ENCODE results near the gene OR9Q1.

The OR9Q1 gene

DNA sequence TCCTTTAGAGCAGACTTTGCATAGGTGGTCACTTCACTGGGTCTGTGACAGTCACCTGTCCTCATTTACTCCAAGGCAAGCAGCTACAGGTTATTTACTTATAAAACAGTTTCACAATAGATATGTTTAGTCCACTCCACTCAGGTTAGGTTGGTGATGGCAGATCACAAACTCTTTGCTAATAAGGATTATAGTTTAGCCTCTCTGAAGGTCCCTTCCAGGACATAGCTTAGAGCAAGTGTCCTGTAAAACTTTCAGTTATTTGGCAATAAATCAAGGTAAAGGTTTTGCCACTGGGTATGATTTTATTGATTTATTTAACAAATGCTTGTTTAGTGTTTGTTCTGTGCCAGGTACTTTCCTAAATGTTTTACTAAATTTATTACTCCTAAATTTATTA, 15.9 kb downstream of the OR9Q1 start:
- DNase-seq: no peak

DNA sequence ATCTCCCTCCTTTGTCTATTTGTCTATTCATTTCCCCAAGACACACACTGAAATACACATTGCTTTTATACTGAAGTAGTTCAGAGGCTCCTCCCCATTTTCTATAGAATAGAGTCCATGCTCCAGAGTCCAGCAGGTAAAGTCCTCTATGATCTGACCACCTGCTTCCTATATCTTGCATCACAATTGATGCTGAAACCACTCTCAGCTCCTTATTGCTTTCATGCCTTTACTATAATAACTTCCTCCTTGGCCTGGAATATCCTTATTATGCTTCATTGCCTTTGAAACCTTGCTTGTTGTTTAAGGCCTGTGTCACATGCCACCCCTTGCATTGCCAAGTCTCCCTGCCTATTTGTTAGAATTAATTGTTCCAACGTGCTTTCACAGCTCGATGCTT, 19.7 kb downstream of the OR9Q1 start:
- no peak for DNase-seq

DNA sequence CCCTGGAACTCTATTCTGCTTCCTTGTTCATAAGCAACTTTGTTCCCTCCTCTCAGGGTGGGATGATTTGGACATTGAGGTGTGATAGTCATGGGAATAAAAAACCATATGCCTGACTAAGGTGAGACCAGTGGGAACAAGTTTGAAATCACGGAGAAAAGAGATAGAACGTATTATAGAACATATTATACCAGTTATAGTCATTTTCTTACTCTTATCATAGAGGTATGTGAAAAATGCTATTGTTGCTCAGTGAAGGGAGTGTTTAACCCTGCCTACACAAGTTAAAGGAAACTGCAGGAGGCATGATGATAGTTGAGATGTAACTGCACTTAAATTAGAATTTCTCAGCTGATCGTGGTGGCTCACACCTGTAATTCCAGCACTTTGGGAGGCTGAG, 22.6 kb downstream of the OR9Q1 start:
- DNase-seq: no peak

DNA sequence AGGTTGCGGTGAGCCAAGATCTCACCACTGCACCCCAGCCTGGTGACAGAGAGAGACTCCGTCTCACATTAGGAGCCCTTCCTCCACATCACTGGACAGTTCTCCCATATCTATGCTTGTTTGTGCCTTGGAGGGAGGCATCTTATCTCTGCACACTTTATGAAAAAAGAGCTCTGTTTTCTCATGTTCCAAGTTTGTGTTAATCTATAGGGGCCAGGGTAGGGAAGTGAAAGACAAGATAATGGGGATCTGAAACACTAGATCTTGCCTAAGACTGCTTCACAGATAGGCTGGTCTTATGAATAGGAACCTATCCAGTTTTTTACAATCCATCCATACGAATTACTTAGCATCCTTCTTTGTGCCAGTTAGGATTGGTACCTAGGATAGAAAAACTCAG, 24.1 kb downstream of the OR9Q1 start:
- no peak for DNase-seq

DNA sequence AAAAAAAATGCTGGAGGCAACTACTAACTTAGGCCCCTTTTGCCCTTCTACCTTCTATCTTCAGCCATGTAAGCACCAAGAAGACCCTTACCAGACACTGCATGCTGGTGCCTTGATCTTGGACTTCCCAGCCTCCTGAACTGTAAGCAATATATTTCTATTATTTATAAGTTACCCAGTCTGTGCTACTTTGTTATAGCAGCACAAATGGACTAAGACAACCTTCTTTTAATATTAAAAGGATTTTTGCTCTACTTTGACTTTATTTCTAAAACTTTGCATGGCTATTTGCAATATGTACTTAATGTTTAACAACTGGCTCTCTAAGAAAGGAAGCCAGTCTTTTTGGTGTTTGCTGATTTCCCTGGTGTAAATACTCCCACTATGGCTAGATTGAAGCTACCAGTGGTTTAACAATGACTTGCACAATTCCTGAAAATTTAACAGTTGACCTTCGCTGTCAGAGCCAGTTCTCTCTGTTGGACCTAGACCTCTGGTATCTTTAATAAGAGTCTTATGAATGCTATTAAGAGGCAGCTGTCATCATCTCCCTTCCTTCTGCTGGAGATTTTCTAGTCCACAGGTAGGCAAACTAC, 32.2 kb downstream of the OR9Q1 start:
- no peak for DNase-seq

DNA sequence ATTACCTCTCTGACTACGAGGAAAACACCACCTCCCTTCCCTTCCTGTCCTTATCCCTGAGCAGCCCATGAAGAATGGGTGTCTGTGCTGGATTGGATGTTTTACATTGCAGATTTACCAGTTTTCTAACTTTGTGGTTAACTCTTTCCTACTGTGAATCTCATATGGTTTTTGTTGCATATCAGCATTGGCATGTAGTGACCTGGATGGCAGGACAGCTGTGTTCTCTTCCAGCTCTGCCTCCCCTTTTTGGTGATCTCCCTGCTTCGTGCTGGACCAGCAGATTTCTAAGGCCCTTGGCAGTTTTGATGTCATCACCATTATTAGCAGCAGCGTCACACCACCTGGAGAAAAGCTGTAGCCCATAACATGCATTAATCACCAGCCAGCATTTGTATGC, 33.8 kb downstream of the OR9Q1 start:
- DNase-seq: no peak

DNA sequence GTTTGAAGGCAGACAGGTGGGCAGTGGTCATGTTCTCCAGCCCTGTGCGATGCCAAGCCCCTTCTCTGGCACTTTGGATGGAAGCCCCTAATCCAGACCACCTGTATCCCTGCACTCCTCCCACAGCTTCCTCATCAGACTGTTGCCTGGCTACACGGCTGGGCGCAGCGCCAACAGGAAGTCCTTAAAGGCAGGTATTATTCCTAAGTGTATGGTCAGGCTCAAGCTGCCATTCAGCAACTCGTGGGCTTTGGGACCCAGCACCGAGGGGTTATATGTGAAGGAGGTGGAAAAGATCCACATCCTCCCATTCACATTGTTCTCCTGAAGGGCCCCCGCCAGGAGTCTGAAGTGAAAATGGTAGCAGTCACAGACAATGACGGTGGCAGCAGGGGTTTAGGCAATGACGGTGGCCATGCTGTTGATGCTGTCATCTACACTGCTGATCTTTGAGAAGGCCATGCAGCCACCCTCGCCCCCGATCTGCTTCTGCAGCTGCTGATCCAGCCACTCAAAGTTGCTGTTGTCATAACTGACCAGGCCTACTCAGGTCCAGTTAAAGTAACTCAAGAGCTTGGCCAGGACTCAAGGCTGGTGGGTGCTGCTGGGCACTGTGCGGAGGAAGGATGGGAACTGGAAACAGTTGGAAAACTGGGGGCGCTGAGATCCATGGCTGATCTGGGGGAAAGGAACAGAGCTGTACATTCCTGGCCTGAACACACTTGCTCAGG, 34.8 kb downstream of the OR9Q1 start:
- no peak for DNase-seq

DNA sequence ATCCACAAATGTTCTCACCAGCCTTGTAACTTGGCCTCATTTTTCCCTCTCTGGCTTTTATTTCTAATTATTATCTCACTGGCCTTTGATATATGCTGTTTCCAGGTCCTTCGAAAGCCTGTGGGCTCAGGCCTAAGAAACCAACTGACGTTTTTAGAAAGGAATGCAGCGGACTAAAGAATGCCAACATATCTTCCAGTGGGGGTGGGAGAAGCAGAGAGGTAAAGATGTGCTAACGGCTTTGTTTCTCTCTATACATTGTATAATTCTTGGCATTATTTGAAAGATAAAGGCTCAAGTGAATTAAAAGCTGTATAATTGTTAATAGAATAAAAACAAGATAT, 35.3 kb downstream of the OR9Q1 start:
- no peak for DNase-seq

DNA sequence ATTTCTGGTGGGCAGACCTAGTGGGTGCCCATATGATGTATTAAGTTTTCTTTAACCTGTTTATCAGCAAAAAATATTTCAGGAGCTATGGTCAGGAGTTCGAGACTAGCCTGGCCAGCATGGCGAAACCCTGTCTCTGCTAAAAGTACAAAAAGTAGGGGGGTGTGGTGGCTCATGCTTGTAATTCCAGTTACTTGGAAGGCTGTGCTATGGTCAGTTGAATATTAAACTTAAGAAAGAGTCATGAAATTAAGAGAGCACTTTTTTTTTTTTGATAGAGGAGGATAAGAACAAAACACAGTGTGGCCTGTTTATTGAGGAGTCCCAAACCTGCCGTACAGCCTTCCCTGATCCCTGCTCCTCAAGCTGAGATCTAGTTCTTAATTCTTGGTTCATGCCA, 36.9 kb downstream of the OR9Q1 start:
- no peak for DNase-seq

DNA sequence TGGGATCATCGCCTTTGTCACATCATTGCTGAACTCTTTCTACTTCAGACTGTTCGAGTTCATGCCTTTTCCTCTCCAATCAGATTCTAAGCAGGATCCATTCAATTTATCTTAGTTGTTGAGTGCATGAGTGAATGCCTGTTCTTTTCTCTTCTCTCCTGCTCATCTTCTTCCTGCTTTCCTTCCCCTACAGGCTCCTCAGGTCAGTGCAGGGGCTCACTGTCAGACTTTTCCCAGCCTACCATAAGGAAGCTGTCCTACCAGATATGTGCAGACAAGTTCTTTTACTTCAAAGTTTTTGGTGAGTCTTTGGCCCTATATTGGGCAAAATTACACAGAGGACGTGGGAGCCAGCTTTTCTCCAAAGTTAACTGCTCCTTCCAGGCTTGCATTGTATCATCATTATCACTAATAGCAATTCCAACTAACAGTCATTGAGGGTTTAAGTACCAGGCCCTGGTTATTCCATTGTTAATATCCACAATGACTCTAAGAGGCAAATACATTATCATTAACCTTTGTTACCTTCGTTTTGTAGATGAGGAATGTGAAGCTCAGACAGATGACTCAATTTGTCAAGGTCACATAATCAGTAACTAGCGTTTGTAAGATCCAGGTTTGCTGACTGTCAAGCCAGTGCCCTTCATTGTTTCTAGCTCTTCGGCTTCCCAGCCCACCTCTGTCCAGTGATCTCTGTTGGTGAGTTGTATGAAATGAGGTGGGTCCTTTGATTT, 37.4 kb downstream of the OR9Q1 start:
- DNase-seq: no peak

DNA sequence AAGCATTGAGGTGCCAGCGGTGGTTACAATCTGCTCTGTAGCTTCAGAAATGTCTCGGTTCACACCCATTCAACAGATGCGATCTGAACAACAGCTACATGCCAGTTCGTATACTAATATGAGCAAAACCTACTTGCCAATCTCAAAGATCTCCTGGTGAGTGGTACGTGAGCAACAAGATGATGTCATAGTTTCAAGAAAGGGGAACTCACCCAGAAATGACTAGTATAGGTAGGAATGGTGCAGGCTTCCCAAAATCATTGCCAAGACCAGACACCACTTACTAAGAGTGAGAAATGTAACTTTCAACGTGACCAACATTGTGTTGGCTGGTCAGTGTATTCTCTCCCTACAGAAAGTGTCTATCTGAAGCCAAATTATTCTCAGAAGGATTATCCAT, 38.1 kb downstream of the OR9Q1 start:
- no peak for DNase-seq

DNA sequence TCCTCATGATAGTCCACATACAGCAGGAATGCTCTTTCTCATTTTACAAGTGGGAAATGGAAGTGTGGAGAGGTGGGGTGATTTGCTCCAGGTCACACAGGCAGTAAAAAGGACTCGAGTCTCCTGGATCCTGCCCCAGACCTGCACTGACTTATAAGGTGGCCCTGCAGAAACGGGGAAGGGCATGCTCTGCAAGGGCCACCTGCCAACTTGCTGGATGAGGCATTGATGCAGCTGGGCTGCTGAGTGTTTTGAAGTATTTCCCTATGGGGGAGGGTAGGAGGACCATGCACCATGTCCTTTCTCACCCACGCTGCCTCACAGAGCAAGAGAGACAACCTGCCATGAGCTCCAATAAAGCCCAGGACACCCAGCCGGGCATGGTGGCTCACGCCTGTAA, 44.0 kb downstream of the OR9Q1 start:
- DNase-seq: no peak

DNA sequence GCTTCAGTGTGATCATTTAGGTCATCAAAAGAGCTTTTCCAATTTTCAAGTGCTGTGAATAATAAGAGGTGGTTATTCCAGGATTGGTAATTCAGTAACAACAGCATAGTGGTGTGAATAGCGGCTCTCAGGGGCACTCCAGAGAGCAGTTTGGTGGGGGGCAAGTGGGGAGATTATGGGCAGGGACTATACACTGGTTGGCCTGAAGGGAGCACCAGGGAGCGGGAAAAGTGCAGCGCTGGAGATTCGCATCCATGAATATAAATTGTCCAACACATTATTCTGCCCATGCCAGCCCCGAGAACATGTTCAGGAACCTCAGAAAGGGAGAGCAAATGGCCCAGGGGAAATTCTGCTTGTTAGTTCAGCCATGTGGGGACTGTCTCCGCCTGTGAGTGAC, 45.0 kb downstream of the OR9Q1 start:
- no peak for DNase-seq

DNA sequence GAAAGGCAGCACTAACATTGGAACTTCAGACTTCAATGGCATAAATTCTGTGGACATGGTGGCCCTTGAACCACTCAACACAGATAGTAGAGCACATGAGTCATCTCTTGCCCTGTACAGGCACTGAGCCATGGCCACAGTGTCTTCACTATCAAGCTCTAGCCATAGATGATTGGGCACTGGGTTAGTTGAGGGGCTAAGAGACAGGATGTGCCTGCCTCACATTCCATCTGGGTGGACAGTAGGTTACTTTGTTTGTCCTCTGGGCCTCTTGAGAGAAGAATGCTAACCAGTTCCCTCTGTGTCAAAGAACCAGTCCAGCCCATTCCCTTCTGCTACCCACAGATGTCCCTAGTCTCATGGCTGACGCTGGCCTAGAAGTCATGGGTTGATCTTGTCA, 46.9 kb downstream of the OR9Q1 start:
- no peak for DNase-seq

DNA sequence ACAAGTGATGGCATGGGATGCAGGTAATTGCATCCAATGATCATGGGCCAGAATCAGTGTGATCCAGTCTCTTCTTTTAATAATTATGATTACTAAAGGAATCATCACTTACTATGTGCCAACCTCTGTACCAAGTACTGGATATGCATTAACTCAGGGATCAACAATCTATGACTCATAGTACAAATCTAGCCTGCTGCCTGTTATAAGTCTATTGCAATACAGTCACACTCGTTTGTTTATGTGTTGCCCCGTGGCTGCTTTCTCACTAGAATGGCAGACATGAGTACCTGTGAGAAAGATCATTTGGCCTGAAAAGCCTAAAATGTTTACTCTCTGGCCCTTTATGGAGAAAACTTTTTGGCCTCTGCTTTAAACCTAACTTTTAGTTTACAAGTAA, 52.1 kb downstream of the OR9Q1 start:
- DNase-seq: no peak

DNA sequence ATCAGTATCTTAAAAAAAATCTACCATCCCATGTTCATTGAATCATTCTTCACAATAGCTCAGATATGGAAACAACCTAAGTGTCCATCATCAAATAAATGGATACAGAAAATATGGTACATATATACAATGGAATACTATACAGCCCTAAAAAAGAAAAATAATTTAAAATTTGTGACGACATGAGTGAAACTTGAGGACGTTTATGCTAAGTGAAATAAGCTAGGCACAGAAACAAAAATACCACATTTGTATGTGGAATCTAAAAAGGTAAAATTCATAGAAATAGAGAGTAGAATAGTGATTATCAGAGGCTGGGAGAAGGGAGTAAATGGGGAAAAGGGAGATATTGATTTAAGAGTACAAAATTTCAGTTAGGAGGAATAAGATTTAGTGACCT, 62.8 kb downstream of the OR9Q1 start:
- DNase-seq: no peak

DNA sequence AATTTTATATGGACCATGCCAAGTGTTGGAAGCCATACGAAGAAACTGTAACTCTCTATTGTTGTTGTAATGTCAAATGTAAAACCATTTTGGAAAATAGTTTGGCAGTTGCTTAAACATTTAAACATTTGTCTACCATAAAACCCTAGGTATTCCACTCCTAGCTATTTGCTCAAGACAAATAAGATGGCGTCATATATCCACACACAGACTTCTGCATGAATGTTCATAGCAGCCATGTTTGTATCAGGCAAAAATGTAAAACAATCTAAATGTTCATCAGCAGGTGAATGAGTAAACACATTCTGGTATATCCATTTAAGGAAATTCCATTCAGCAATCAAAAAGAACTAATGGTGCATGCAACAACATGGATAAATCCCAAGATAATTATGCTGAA, 73.8 kb downstream of the OR9Q1 start:
- DNase-seq: no peak

DNA sequence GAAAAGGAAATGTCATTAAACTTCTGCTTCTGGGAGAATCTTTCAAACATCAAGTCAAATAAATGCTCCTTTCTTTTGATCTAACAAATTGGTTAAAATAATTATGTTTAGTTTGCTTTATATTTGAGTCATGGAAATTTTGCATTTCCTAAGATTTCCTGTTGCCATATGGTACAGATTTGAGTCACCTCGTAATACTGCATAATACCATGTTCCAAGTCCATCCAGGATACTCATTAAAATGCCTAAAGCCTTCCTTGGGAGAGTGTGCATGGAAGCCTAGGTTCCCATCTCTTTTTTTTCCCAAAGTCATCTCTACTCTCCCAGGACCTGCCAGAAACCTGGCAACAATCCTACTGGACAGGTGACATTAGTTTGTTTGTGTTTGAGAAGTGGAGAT, 97.4 kb downstream of the OR9Q1 start:
- DNase-seq: no peak

DNA sequence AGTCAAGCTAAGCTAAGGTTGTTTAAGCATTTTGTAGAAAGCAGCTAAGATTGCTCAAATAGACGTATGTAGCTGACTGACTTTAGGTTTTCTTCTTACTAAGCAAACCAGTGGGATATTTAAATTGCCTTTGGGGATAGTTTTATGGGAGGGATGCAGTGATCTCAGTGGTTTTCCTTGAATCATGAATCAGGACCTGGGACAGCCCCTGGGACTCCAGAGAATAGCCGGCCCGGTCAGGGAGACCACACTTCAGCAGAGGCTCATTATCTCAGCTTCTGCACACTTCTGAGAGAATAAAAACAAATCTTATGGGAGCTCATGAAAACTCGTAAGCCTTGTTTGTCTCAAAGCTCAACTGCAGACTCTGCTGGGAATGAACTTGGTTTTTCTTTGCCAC, 101.8 kb downstream of the OR9Q1 start, which contains the start of gene OR9I1:
Gene OR9I1 (minus strand): TSS at position 62 of the 400 bp plus-strand sequence. CDS start 6,086 bp downstream, outside the sequence.
- DNase-seq: no peak

DNA sequence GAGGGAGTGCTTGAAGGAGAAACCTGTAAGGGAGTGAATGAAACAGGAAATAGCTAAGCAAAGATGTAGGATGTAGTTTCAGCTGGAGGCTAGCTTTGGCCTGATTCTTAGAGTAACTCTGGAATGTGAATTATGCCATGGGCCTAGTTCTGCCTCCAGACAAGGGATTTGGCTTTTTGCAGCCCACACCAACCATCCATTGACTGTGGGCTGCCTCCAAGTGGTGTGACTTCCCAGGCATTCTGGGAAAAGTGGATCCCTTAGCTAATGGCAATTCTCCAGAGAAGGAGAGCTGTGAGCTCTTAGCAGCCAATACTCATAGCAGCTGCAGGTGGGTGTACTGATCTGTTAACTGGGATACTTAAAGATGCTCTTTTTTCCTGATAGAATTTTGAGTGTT, 103.7 kb downstream of the OR9Q1 start:
- no peak for DNase-seq

DNA sequence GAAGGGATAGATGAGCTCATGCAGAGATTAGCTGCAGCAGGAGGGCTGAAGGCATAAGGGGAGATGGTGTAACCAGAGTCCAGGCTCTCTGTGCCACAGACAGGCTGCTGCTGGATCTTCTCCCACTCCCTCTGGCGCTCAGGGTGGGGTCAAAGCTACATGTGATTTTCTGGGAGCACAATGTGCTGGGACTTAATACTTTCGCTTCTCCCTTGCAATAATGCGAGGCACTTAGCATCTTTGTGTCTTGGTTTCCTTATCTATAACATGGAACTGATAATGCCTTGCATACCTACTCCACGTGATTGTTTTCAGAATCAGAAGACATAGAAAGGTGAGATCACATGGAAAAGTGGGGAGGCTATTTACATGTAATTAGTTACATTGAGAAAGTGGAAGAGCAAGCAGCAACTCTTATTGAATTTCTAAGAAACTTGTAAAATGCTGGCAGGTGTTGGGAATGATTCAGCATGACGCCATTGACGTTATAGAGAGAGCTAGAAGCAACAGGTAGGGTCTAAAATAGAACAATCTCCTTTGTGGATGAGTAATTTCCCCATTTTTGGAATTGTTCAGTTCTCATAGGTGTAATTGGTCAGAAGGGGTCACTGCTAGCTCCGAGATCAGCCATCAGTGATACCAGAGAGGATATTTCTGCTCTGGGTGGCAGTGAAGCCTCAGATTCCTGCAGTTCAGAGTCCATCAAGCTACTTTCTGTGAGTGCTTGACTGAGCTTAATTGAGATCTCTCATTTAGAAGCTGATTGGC, 109.8 kb downstream of the OR9Q1 start:
- no peak for DNase-seq

DNA sequence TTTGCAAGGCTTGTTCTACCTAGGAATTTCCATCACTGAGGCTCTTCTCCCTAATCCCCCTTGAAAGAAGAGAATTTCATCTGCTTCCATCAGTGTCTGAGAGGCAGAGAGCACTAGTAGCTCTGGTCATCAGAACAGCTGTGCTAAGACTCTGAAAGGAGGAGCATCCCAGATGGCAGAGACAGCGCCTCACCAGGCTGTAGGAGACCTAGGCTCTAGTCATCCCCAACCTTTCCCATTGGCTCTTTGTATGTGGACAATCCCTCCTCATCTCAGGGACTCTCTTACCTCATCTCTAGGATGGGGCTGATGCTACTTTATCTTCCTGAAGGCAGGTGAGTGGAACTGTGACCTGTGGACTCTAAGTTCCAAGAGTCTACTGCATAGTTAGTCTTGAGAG, 110.5 kb downstream of the OR9Q1 start:
- no peak for DNase-seq

DNA sequence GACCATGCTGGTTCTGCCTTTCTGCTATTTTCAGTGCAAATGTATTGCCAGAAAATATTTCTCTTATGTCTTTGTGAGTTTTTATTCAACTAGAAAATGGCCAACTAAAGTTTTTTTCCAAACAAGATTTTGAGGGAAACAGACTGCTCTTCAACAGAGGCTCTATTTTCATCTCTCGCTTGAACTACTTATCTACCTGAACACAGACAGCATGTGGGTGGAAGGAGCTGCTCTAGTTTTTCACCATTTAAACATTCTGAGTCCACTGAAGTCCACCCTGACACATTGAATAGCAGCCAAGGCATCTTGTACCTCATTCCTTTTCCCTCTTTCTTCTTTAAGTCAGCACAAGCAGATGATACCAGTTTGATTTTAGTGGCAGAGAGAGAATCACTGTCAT, 111.5 kb downstream of the OR9Q1 start:
- no peak for DNase-seq

DNA sequence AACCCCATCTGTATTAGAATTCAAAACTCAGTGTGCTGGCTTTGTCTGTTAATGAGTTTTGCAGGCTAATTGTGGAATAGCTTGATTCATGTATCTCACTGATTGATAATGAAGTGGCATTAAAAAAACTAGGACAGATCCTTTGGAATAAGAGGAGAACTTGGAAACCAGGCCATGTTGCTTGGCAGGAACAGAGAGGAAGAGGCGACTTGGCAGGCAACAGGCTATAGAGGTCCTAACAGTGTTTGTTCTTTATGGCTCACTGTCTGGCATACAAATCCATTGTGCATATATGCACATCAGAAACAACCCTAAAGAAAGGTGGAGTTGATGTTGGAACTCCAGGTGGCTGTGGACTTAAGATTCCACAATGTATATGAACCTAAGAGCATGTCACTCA, 119.1 kb downstream of the OR9Q1 start:
- DNase-seq: no peak

Data from CD4-positive, alpha-beta T cell treated with Interleukin-17A for 1 hour (primary cell).